Ovary (tissue), 9 donors: Measurements from ENCODE around the gene BICRAL. TPM values are rescaled to one million over a fixed set of nuclear protein-coding genes. Genes with fewer than 3 reads are reported as not detected.
A peak's percentile ranks its signal among the peaks of the same experiment; 100 is the strongest.

Experiments used
- DNase-seq, 5 donors: peaks; one replicate each; pipeline ENCODE4 v3.0.0-alpha.2; 2019 to 2020
- H3K27ac ChIP-seq, 2 donors: fragments of 200-600 bp; one replicate each; pipeline versions ENCODE4 v1.5.1 to v1.8.0; 2019 to 2022
- H3K27me3 ChIP-seq: fragments of 200-600 bp; one replicate; pipeline ENCODE4 v1.8.0; 2022
- H3K36me3 ChIP-seq: fragments of 200-600 bp; sonication (generic); one replicate; pipeline ENCODE4 v1.5.1; 2019
- H3K4me1 ChIP-seq: one replicate; pipeline ENCODE4 v1.8.1; 2013; ENCODE audit warnings: mild to moderate bottlenecking, moderate library complexity; ENCODE audit not compliant: insufficient read depth
- H3K4me3 ChIP-seq: fragments of 200-600 bp; sonication (generic); one replicate; pipeline ENCODE4 v1.5.1; 2017
- H3K9me3 ChIP-seq, 2 donors: fragments of 200-600 bp in 1 of 2; sonication (generic) in 1 of 2; one replicate each; pipeline versions ENCODE4 v1.5.1 to v1.8.1; 2013 to 2019; ENCODE audit warnings: mild to moderate bottlenecking in 1 of 2, moderate library complexity in 1 of 2
- CTCF ChIP-seq, 3 donors: fragments of 450-650 bp in 2 of 3; fragments of 200-600 bp in 1 of 3; IDR thresholded peaks; one replicate each; pipeline versions ENCODE4 v1.5.1 to v1.8.0; 2016 to 2022; ENCODE audit warnings: antibody characterized with exemption in 3 of 3, mild to moderate bottlenecking in 1 of 3
- EP300 ChIP-seq: sonication (generic); formaldehyde crosslinking; IDR thresholded peaks from one replicate; pipeline ENCODE4 v1.6.1; 2017; ENCODE audit warnings: antibody characterized with exemption
- POLR2A ChIP-seq: fragments of 450-650 bp; IDR thresholded peaks from one replicate; pipeline ENCODE4 v1.6.1; 2017; ENCODE audit warnings: antibody characterized with exemption, mild to moderate bottlenecking, moderate library complexity
- WGBS, 3 donors: extraction: QIAGEN DNeasy Blood & Tissue Kit in 1 of 3; methylation state at CpG; one replicate each; pipeline versions ENCODE4 v1.1.5 to v1.1.7; 2013 to 2017; 5-methylcytosine and 5-hydroxymethylcytosine counted together
- intact Hi-C, 4 donors: fragments of 100-400 bp; cut with DNase I; formaldehyde crosslinking; loops; one replicate each; pipeline versions ENCODE4 v1.11.0 to v1.15.1; 2022 to 2023
- polyA plus RNA-seq, 2 donors: library from polyadenylated mRNA; stranded (reverse); fragments of 200-250 nt in 1 of 2; fragments of 350-450 nt in 1 of 2; fragmentation: Illumina TruSeq in 1 of 2; extraction: RNeasy Lipid Tissue Mini Kit (QIAGEN cat#74804) in 1 of 2; gene quantifications; one replicate each; pipeline ENCODE4 v1.2.3, GENCODE V29; 2013 to 2014
- total RNA-seq, 7 donors: library from RNA; depleted of rRNA in 2 of 7; stranded (reverse); fragments of >200 nt in 2 of 7; fragmentation: NEBNext Ultra II Directional in 3 of 7; extraction: Animal tissue kit (Norgen Biotek cat#: 25700) in 3 of 7; gene quantifications; one replicate each; pipeline versions ENCODE4 v1.1.0 to v1.2.4, GENCODE V29; 2016 to 2023
- donor health status: DM: no; HTN: no; CAD: no; lungs with moderate emphysema.
- donor health status: DM: no; HTN: no; CAD: no.
- donor health status: Bipolar disorder and iron deficiency.
- donor health status: DM: yes; HTN: yes; CAD: no.
- donor health status: DM: no; HTN: no; CAD: no.
- donor health status: DM: yes; HTN: yes; CAD: no.

BICRAL gene
- total and polyA plus RNA-seq, 9 donors: 10.5 to 27.1 (median 24.9) TPM

- H3K4me3 ChIP-seq: peak overlapping the region; percentile 90
- WGBS, 3 donors: 0 to 1% (median 0%) methylated on average over 54 to 55 of the region's 55 CpGs
- H3K36me3 ChIP-seq: no peaks in the 10 kb centered on the region
- H3K27me3 ChIP-seq: no peaks in the 10 kb centered on the region
- TF ChIP-seq POLR2A (peak; percentile 49), CTCF (IDR thresholded peaks at IDR 0.05) (no peak)
- H3K27ac ChIP-seq: peak overlapping the region; percentile 84 to 85
- no peaks in the 10 kb centered on the region for H3K9me3 ChIP-seq
- peak; percentile 76 to 88 (median 82) for DNase-seq
- peaks cover 7% of the 10 kb centered on the region for H3K4me1 ChIP-seq
- intact Hi-C loops: loop anchor here in 2 of 4 donors (1.0 to 5.0 kb wide), 2 partner anchors 36 to 37 kb away; partner anchors contain the start of gene BICRAL (in 1 of the 2)
Observed at GRCh38 chr6:42746463-42747391, 35.1 kb upstream of the BICRAL start.

- Histone ChIP-seq H3K27ac (no peak overlapping the region), H3K4me3 (no peak overlapping the region), H3K36me3 (no peaks in the 10 kb centered on the region), H3K27me3 (no peaks in the 10 kb centered on the region), H3K4me1 (peaks cover 10% of the 10 kb centered on the region), H3K9me3 (no peaks in the 10 kb centered on the region)
- TF ChIP-seq EP300 (no peak), CTCF (IDR thresholded peaks at IDR 0.05) (no peak), POLR2A (no peak)
- intact Hi-C loops: loop anchor here in 1 of 4 donors (5.0 kb wide), 1 partner anchor 34 kb away; the partner anchor contains the start of gene BICRAL
- 29 to 44% (median 33%) methylated on average over 8 of the region's 8 CpGs for WGBS, 3 donors
- DNase-seq: no peak
Observed at GRCh38 chr6:42748203-42748898, 33.5 kb upstream of the BICRAL start.

- 13 to 18% (median 14%) methylated on average over 3 of the region's 3 CpGs for WGBS, 3 donors
- Histone ChIP-seq H3K4me1 (peaks cover 5% of the 10 kb centered on the region), H3K27ac (no peak overlapping the region), H3K9me3 (no peaks in the 10 kb centered on the region), H3K4me3 (no peak overlapping the region), H3K27me3 (no peaks in the 10 kb centered on the region), H3K36me3 (no peaks in the 10 kb centered on the region)
- DNase-seq: no peak
- TF ChIP-seq EP300: no peak
- TF ChIP-seq CTCF (IDR thresholded peaks at IDR 0.05): no peak
- no peak for TF ChIP-seq POLR2A
- intact Hi-C loops: no loop called here
Observed at GRCh38 chr6:42751055-42751454, 30.8 kb upstream of the BICRAL start.

- no peaks in the 10 kb centered on the region for H3K36me3 ChIP-seq
- H3K4me1 ChIP-seq: peaks cover 4% of the 10 kb centered on the region
- H3K9me3 ChIP-seq: no peaks in the 10 kb centered on the region
- intact Hi-C loops: no loop called here
- H3K27ac ChIP-seq: no peak overlapping the region
- H3K27me3 ChIP-seq: no peaks in the 10 kb centered on the region
- 93 to 95% (median 95%) methylated on average over 5 of the region's 5 CpGs for WGBS, 3 donors
- DNase-seq: no peak
- no peak overlapping the region for H3K4me3 ChIP-seq
- TF ChIP-seq EP300 (no peak), POLR2A (no peak)
Observed at GRCh38 chr6:42754759-42755158, 27.1 kb upstream of the BICRAL start.
